Rectal smooth muscle tissue (tissue), 1 donor: Measurements from ENCODE around the gene UQCC5.
A peak's percentile ranks its signal among the peaks of the same experiment; 100 is the strongest.

Experiments
- H3K27ac ChIP-seq: one replicate; pipeline ENCODE4 v1.7.0; 2013; ENCODE audit warnings: low read depth, low read length, inconsistent platforms
- H3K27me3 ChIP-seq: one replicate; pipeline ENCODE4 v1.7.0; 2013; ENCODE audit warnings: low read length; ENCODE audit not compliant: control insufficient read depth, insufficient read depth
- H3K36me3 ChIP-seq: one replicate; pipeline ENCODE4 v1.7.0; 2013; ENCODE audit warnings: low read length; ENCODE audit not compliant: control insufficient read depth, insufficient read depth
- H3K4me1 ChIP-seq: one replicate; pipeline ENCODE4 v1.7.0; 2013; ENCODE audit warnings: low read length; ENCODE audit not compliant: control insufficient read depth, insufficient read depth
- H3K4me3 ChIP-seq: one replicate; pipeline ENCODE4 v1.7.0; 2013; ENCODE audit warnings: low read length
- H3K9ac ChIP-seq: one replicate; pipeline ENCODE4 v1.7.0; 2013; ENCODE audit warnings: low read length

UQCC5 gene

GRCh38 chr3:52535411-52536111 is 844 bp upstream of the UQCC5 start:
- Histone ChIP-seq H3K27ac (peak overlapping the region; percentile 1), H3K36me3 (no peaks in the 10 kb centered on the region), H3K4me3 (peak overlapping the region; percentile 29), H3K4me1 (peaks cover 16% of the 10 kb centered on the region), H3K9ac (no peak overlapping the region), H3K27me3 (no peaks in the 10 kb centered on the region)

GRCh38 chr3:52536112-52536368 is 365 bp upstream of the UQCC5 start:
- Histone ChIP-seq H3K4me3 (peak overlapping the region; percentile 29), H3K27me3 (no peaks in the 10 kb centered on the region), H3K36me3 (no peaks in the 10 kb centered on the region), H3K4me1 (peaks cover 16% of the 10 kb centered on the region), H3K9ac (no peak overlapping the region), H3K27ac (peak overlapping the region; percentile 1)

- peaks cover 16% of the 10 kb centered on the region for H3K4me1 ChIP-seq
These were observed 788 bp downstream of the UQCC5 start for GRCh38 chr3:52537165-52537620.

DNA sequence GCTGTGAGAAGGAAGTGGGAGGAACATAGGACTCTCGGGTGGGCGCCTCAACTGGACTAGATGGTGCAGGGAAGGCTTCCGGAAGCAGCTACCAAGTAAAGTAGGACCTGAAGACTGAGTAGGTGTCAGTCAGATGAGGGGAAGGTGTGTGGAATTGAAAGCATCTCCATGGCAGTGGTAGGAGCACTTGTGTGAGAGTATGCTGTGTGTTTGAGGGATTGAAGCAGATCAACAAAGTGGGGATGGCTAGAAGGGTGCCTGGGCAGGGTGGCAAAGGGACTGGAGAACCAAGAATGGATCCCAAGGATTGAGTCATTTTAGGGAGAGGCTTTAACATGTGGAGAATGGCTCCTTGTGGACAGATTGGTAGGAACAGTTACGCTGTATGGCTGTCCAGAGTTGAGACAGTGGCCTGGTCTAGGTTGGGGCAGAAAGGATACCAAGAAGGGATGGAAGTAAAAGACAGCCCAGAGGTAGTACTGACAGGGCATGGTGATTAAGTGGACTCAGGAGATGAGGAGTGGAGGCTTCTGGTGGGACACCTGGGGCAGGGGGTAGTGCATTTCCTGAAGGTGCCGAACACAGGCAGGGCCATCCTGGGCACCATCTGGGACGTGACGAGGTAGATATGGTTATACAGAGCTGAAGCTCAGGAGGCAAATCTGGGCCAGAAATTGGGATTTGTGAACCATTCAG is 1.5 kb downstream of the UQCC5 start:
- H3K9ac ChIP-seq: no peak overlapping the region
- peak overlapping the region; percentile 89 for H3K27ac ChIP-seq
- H3K36me3 ChIP-seq: no peaks in the 10 kb centered on the region
- H3K4me1 ChIP-seq: peaks cover 16% of the 10 kb centered on the region
- H3K4me3 ChIP-seq: peak overlapping the region; percentile 98
- no peaks in the 10 kb centered on the region for H3K27me3 ChIP-seq

More at GRCh38 chr3:52537165-52537620, 788 bp downstream of the UQCC5 start:
- Histone ChIP-seq H3K27me3 (no peaks in the 10 kb centered on the region), H3K4me3 (peak overlapping the region; percentile 98), H3K9ac (peak overlapping the region; percentile 84), H3K36me3 (no peaks in the 10 kb centered on the region), H3K27ac (peak overlapping the region; percentile 89)

DNA sequence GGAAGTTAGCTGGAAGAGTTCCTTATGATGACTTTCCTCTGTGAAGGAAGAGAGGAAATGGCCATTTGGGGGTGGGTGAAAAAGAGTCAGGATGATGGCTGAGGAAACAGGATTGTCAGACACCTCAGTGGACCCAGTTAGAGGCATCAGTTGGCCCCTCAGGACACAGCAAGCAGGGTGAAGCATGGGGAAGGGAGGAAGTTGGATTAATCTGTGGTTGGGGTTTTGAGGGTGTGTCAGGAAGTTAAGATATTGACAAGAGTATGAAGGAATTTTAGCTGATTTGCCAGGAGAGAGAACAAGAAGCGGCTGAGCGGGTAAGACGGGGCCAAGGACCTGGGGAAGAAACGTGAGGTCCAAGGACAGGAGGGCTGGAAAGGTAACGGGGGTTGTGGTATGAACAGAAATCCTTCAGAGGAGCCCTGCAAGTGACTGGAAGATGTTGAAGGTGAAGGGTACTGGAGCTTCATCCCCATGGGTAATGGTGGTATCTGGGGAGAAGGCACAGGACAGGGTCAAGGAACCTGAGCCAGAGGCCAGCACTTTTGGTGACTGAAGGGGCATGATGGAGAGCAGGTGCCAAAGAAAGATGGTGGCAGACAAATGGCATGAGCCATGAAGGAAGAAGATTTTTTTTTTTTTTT is 2.7 kb downstream of the UQCC5 start:
- Histone ChIP-seq H3K27ac (no peak overlapping the region), H3K4me3 (no peak overlapping the region), H3K4me1 (peaks cover 16% of the 10 kb centered on the region), H3K27me3 (no peaks in the 10 kb centered on the region), H3K9ac (no peak overlapping the region), H3K36me3 (no peaks in the 10 kb centered on the region)

- H3K9ac ChIP-seq: no peak overlapping the region
- peaks cover 14% of the 10 kb centered on the region for H3K4me1 ChIP-seq
- H3K4me3 ChIP-seq: no peak overlapping the region
- H3K36me3 ChIP-seq: no peaks in the 10 kb centered on the region
- H3K27me3 ChIP-seq: no peaks in the 10 kb centered on the region
- no peak overlapping the region for H3K27ac ChIP-seq
These were observed 4.6 kb downstream of the UQCC5 start for GRCh38 chr3:52541050-52541449.

DNA sequence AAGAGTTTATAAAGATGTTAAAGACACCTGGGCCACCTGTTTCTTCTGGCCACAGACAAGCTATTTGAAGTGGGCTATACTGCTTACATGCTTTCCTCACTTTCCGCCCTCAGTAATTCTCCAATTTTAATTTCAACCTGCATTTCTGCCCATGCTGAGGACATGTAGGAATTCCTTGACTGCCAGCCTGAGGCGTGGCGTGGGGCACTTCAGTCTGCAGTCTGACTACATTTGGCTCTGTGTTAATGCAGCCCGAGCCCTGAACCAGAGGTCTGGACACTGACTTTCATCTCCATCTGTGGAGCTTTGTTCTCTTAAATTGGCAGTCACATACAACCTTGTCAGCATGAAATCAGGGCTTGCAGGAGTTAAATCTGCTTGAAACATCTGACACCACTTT is 8.5 kb downstream of the UQCC5 start:
- Histone ChIP-seq H3K27ac (no peak overlapping the region), H3K9ac (no peak overlapping the region), H3K4me3 (no peak overlapping the region), H3K4me1 (no peaks in the 10 kb centered on the region), H3K27me3 (no peaks in the 10 kb centered on the region), H3K36me3 (peaks cover 7% of the 10 kb centered on the region)

DNA sequence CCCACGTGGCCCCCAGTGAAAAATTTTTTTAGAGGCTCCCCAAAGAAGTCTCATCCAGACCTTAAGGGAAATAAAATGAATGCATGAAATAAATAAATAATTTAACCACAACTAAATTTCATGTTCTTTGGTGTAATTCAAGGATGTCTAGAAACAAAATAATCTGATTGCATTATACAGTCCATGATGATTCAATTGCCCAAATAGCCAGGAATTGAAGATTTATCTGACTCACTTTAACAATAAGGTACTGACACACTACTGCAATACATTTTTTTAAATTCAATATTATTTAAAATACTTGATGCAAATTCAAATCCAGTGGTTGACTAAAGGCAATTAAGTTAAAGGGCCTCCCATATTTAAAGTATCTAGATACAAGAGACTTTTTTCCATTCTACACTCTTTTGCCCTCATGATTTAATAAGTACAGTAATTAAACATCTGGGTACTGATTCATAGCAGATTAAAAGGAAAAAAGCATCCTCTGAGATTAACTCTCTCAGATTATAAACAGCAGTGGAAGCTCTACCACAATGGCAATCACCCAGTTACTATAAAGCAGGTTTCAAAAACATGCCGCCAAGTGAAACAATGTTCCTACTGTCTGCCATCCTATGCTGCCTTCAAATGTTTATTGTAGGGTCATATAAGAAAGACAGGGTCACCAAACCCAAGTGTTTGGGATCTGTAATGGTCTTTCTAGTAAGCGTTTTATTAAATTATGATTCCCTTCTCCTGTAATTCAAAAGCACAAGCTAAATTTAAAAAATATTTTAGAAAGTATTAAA is 9.9 kb downstream of the UQCC5 start:
- no peaks in the 10 kb centered on the region for H3K27me3 ChIP-seq
- H3K4me3 ChIP-seq: no peak overlapping the region
- H3K27ac ChIP-seq: no peak overlapping the region
- peaks cover 7% of the 10 kb centered on the region for H3K36me3 ChIP-seq
- H3K9ac ChIP-seq: no peak overlapping the region
- no peaks in the 10 kb centered on the region for H3K4me1 ChIP-seq

DNA sequence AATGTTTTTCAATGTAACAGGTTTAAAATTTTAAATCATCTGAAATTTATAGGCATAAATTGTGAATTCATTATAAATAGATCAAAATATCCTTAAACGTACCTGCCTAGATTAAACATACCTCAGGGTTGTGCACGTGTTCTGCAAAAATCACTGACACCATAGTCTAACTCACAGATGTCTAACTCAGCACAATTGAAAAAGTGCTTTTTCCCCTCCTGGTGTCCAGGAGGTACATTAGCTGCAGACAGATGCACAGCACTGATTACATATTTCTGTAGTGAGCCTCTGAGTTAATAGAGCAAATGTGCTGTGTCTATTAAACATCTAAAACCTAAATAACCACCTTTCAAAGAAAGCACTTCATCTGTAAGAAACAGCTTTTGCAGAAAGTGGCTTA is 10.7 kb downstream of the UQCC5 start:
- H3K36me3 ChIP-seq: peaks cover 10% of the 10 kb centered on the region

GRCh38 chr3:52551118-52551517 is 14.7 kb downstream of the UQCC5 start:
- no peak overlapping the region for H3K4me3 ChIP-seq
- H3K4me1 ChIP-seq: no peaks in the 10 kb centered on the region
- H3K27me3 ChIP-seq: no peaks in the 10 kb centered on the region
- no peak overlapping the region for H3K9ac ChIP-seq
- no peak overlapping the region for H3K27ac ChIP-seq
- H3K36me3 ChIP-seq: peaks cover 27% of the 10 kb centered on the region

More for the DNA sequence above, 10.7 kb downstream of the UQCC5 start:
- Histone ChIP-seq H3K4me3 (no peak overlapping the region), H3K4me1 (no peaks in the 10 kb centered on the region), H3K9ac (no peak overlapping the region), H3K27me3 (no peaks in the 10 kb centered on the region), H3K27ac (no peak overlapping the region)

DNA sequence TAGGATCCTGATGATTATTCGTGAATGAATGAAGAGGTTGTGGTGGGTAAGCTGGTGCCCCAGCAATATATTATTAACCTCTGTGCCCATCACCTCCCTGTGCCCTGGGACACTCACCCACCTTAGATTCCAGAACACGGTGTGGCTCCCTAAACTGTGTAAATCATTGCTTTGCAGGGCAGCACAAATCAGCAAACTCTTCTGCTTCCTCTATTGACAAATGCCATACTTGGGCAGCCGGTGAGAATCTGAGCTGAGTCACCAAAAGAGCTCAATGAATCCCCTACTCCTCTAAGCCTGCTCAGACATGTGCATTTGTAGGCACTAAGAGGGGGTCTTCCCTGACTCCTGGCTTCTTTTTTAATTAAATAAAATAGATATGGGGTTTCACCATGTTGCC is 15.7 kb downstream of the UQCC5 start:
- no peak overlapping the region for H3K4me3 ChIP-seq
- no peaks in the 10 kb centered on the region for H3K27me3 ChIP-seq
- no peak overlapping the region for H3K9ac ChIP-seq
- H3K27ac ChIP-seq: no peak overlapping the region
- H3K4me1 ChIP-seq: no peaks in the 10 kb centered on the region
- peaks cover 25% of the 10 kb centered on the region for H3K36me3 ChIP-seq

- Histone ChIP-seq H3K4me1 (no peaks in the 10 kb centered on the region), H3K27ac (no peak overlapping the region), H3K9ac (no peak overlapping the region), H3K4me3 (no peak overlapping the region), H3K27me3 (no peaks in the 10 kb centered on the region), H3K36me3 (peaks cover 21% of the 10 kb centered on the region)
These were observed 17.8 kb downstream of the UQCC5 start for GRCh38 chr3:52554026-52554755.
